ENCODE measurements around the gene MSRB3. TPM values are rescaled to one million over a fixed set of nuclear protein-coding genes. Genes with fewer than 3 reads are reported as not detected.

Gene MSRB3
- total and polyA plus RNA-seq, 2 of the 4 experiments (the other 2 are of a cell fraction) = 31.7 to 35.7 TPM

GRCh38 chr12:65368055-65368454 lies 89.6 kb downstream of the MSRB3 start:
- intact Hi-C loops (cut with micrococcal nuclease) = no loop called here
- no peak overlapping the region for H3K18ac ChIP-seq (ENCODE audit: low read depth, low read length)
- CTCF ChIA-PET = no interaction called here

More at GRCh38 chr12:65368055-65368454, 89.6 kb downstream of the MSRB3 start:
- no peak for DNase-seq
- dilution Hi-C loops (cut with HindIII; ENCODE audit: low sequenced_read_pairs, unreplicated experiment) (no loop called here), in situ Hi-C loops (cut with MboI; ENCODE audit: low sequenced_read_pairs) (no loop called here)
- Histone ChIP-seq H2AK5ac (ENCODE audit: low read depth, low read length) (no peak overlapping the region), H4K5ac (ENCODE audit: low read depth, low read length) (no peak overlapping the region), H3K4ac (ENCODE audit: low read depth, low read length) (no peak overlapping the region), H2BK15ac (ENCODE audit: low read depth, low read length) (no peak overlapping the region), H3K79me1 (ENCODE audit: low read depth in 1 of 2, low read length in 2 of 2) (peaks cover 6 to 24% of the 10 kb centered on the region in 2 experiments; a peak in 3 of 4 replicates), H4K91ac (ENCODE audit: insufficient read depth, low read depth, low read length) (no peak overlapping the region), H4K20me1 (ENCODE audit: insufficient read depth, low read length) (no peaks in the 10 kb centered on the region), H3K27me3 (ENCODE audit: control insufficient read depth, insufficient read depth, low read length) (no peaks in the 10 kb centered on the region), H3K4me1 (ENCODE audit: control insufficient read depth, insufficient read depth, low read length) (peaks cover 3% of the 10 kb centered on the region; the same call in 1 of the 2 replicates), H3K4me2 (ENCODE audit: low read depth, low read length) (no peak overlapping the region), H3K9ac (ENCODE audit: low read depth, low read length) (no peak overlapping the region), H3K36me3 (ENCODE audit: control insufficient read depth, insufficient read depth, low read length) (peaks cover 6% of the 10 kb centered on the region), H3K56ac (ENCODE audit: extremely low read depth, insufficient read depth, low read length) (no peak overlapping the region), H2BK120ac (ENCODE audit: low read depth, low read length) (no peak overlapping the region), H4K8ac (ENCODE audit: low read depth in 2 of 2, low read length in 2 of 2) (no peak overlapping the region), H3K9me3 (ENCODE audit: control insufficient read depth, insufficient read depth, low read length) (no peaks in the 10 kb centered on the region), H3K23ac (ENCODE audit: low read depth, low read length) (no peak overlapping the region), H3K9me1 (ENCODE audit: insufficient read depth, low read length) (peaks cover 4% of the 10 kb centered on the region; the same call in 1 of the 2 replicates), H3K27ac (ENCODE audit: insufficient read depth, low read length) (no peak overlapping the region), H3K14ac (replicated peaks; ENCODE audit: low read depth, low read length) (no peak overlapping the region), H3K4me3 (ENCODE audit: insufficient read depth, low read depth, low read length) (no peak overlapping the region), H2BK20ac (ENCODE audit: low read depth, low read length) (no peak overlapping the region), H2AFZ (replicated peaks; ENCODE audit: low read length, poor library complexity) (no peak overlapping the region), H2AK9ac (replicated peaks; ENCODE audit: low read depth, low read length, poor library complexity) (no peak overlapping the region), H2BK5ac (ENCODE audit: low read depth, low read length, poor library complexity, severe bottlenecking) (no peak overlapping the region)
- BruUV-seq (replicated peaks) = no TSS peak
- WGBS, 2 experiments (ENCODE audit: extremely low coverage in 2 of 2, insufficient read length in 1 of 2) = 50% methylated on average over 2 of the region's 4 CpGs; no CpG with 5 or more reads in 1 of the 2 experiments
- no peak for ATAC-seq (ENCODE audit: low read depth)
- TF ChIP-seq RAD21 (IDR thresholded peaks at IDR 0.05; ENCODE audit: low read length) (no peak), USF2 (IDR thresholded peaks at IDR 0.05; ENCODE audit: low read depth, low read length) (no peak), NFE2L2 (IDR thresholded peaks at IDR 0.05; ENCODE audit: low read depth, low read length) (no peak), BHLHE40 (IDR thresholded peaks at IDR 0.05; ENCODE audit: low read depth, low read length) (no peak), FOS (IDR thresholded peaks at IDR 0.05; ENCODE audit: low read depth, low read length) (no peak), RCOR1 (IDR thresholded peaks at IDR 0.05; ENCODE audit: insufficient replicate concordance, low read length) (no peak), ELK1 (IDR thresholded peaks at IDR 0.05; ENCODE audit: borderline replicate concordance, low read depth, low read length) (no peak), MAZ (IDR thresholded peaks at IDR 0.05; ENCODE audit: borderline replicate concordance, low read depth, low read length) (no peak), RFX5 (IDR thresholded peaks at IDR 0.05; ENCODE audit: low read depth, low read length) (no peak), CTCF (conservative IDR thresholded peaks at IDR 0.05; ENCODE audit: low read depth, low read length) (no peak), SMC3 (IDR thresholded peaks at IDR 0.05; ENCODE audit: low read depth, low read length) (no peak), CEBPB (IDR thresholded peaks at IDR 0.05; ENCODE audit: low read depth, low read length) (no peak), POLR2A (IDR thresholded peaks at IDR 0.05; ENCODE audit: low read depth, low read length) (no peak)
- POLR2A ChIA-PET (ENCODE audit: unreplicated experiment) = interaction anchor here (0.7 kb wide), 1 partner anchor 9 kb away, joined by 3 read pairs; no protein-coding TSS in a partner anchor

Data from IMR-90 (cell line).